ENCODE measurements around the gene ZC3H7A. TPM values are rescaled to one million over a fixed set of nuclear protein-coding genes. Genes with fewer than 3 reads are reported as not detected.

Gene ZC3H7A
- polyA plus RNA-seq, 3 donors, result 75.5 to 80.7 (median 77.5) TPM

DNA sequence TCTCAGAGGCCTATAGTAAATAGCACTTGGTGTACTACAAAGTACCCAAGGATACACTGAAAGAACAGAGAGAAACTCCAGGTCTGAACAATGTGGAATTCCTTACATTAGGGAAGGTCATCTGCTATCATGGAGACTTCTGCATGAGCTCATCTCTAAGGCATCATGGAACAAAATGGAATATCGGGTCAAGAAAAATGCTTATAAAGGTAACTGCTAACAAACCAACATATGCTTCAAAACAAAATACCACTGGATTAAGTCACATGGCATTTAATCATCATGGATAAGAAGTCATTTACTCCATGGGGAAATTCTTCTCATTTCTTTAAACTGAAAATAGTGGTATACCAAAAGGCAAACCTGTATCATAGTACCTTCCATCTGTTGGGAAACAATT lies 88.6 kb downstream of the ZC3H7A start:
- no peak for DNase-seq (ENCODE audit: low read depth in 3 of 3, low spot score in 2 of 3)

- DNase-seq (ENCODE audit: low read depth in 3 of 3, low spot score in 2 of 3), result no peak
These were observed 89.3 kb downstream of the ZC3H7A start for GRCh38 chr16:11707679-11708197.

GRCh38 chr16:11706180-11706742 lies 90.8 kb downstream of the ZC3H7A start:
- no peak for DNase-seq (ENCODE audit: low read depth in 3 of 3, low spot score in 2 of 3)

GRCh38 chr16:11705311-11706025 lies 91.6 kb downstream of the ZC3H7A start:
- DNase-seq (ENCODE audit: low read depth in 3 of 3, low spot score in 2 of 3), result no peak

Other genes with a start within 250 kb of the ZC3H7A start
- gene LITAF, start 210.3 kb downstream of the ZC3H7A start, polyA plus RNA-seq (ENCODE audit: insufficient read length in 3 of 3), result 100 to 1,000 TPM; 107 to 125 (median 115) TPM
- 10 to 100 TPM; 37.9 to 41.3 (median 38.1) TPM for gene SNN, start 128.8 kb downstream of the ZC3H7A start, polyA plus RNA-seq (ENCODE audit: insufficient read length in 3 of 3)
- 10 to 100 TPM; 40.2 to 42.1 (median 40.5) TPM for gene TXNDC11, start 54.4 kb downstream of the ZC3H7A start, polyA plus RNA-seq (ENCODE audit: insufficient read length in 3 of 3)
- 100 to 1,000 TPM; 265 to 300 (median 280) TPM for gene RSL1D1, start 54.3 kb upstream of the ZC3H7A start, polyA plus RNA-seq (ENCODE audit: insufficient read length in 3 of 3)
- 100 to 1,000 TPM; 129 to 131 (median 129) TPM for gene GSPT1, start 118.7 kb upstream of the ZC3H7A start, polyA plus RNA-seq (ENCODE audit: insufficient read length in 3 of 3)
- 10 to 100 TPM in 1 of 3 donors, 1 to 10 TPM in 1, under 1 TPM in 1; 0.62 to 12.4 (median 1.8) TPM for gene NPIPB2, start 144.8 kb upstream of the ZC3H7A start, polyA plus RNA-seq (ENCODE audit: insufficient read length in 3 of 3)
- under 1 TPM in 1 of 3 donors, not detected in 2; 0.20 TPM for gene TNFRSF17, start 168.0 kb upstream of the ZC3H7A start, polyA plus RNA-seq (ENCODE audit: insufficient read length in 3 of 3)
- 10 to 100 TPM; 32.3 to 38.2 (median 34.0) TPM for gene SNX29, start 179.5 kb upstream of the ZC3H7A start, polyA plus RNA-seq (ENCODE audit: insufficient read length in 3 of 3)